ENCODE data around the gene TPM1.

Gene TPM1

GRCh38 chr15:63076714-63077046, 34.1 kb downstream of the TPM1 start:
- no peak for DNase-seq
- Mint-ChIP-seq H3K9me3 (no peaks in the 10 kb centered on the region), H3K36me3 (ENCODE audit: low read depth) (no peaks in the 10 kb centered on the region), H3K27ac (no peak overlapping the region), H3K4me1 (peaks cover 3% of the 10 kb centered on the region), H3K4me3 (no peak overlapping the region), H3K27me3 (peaks cover 2% of the 10 kb centered on the region)
- no peak for ATAC-seq

GRCh38 chr15:63077952-63078351, 35.4 kb downstream of the TPM1 start:
- Mint-ChIP-seq H3K36me3 (ENCODE audit: low read depth) (no peaks in the 10 kb centered on the region), H3K9me3 (no peaks in the 10 kb centered on the region), H3K27ac (no peak overlapping the region), H3K27me3 (peaks cover 2% of the 10 kb centered on the region), H3K4me3 (no peak overlapping the region), H3K4me1 (peaks cover 3% of the 10 kb centered on the region)
- DNase-seq (no peak), ATAC-seq (no peak)

- no peaks in the 10 kb centered on the region for H3K9me3 Mint-ChIP-seq
These were observed 37.5 kb downstream of the TPM1 start for GRCh38 chr15:63079947-63080626.

GRCh38 chr15:63080634-63081250, 38.2 kb downstream of the TPM1 start:
- H3K4me1 Mint-ChIP-seq: no peaks in the 10 kb centered on the region
- no peak for ATAC-seq
- no peak overlapping the region for H3K27ac Mint-ChIP-seq
- H3K27me3 Mint-ChIP-seq: peaks cover 2% of the 10 kb centered on the region
- no peak for DNase-seq
- no peaks in the 10 kb centered on the region for H3K36me3 Mint-ChIP-seq (ENCODE audit: low read depth)
- H3K4me3 Mint-ChIP-seq: no peak overlapping the region
- no peaks in the 10 kb centered on the region for H3K9me3 Mint-ChIP-seq

More at GRCh38 chr15:63079947-63080626, 37.5 kb downstream of the TPM1 start:
- Mint-ChIP-seq H3K4me3 (no peak overlapping the region), H3K36me3 (ENCODE audit: low read depth) (no peaks in the 10 kb centered on the region), H3K4me1 (peaks cover 3% of the 10 kb centered on the region), H3K27me3 (peaks cover 2% of the 10 kb centered on the region), H3K27ac (no peak overlapping the region)
- ATAC-seq: no peak
- no peak for DNase-seq

- no peak for DNase-seq
- Mint-ChIP-seq H3K27me3 (peaks cover 2% of the 10 kb centered on the region), H3K4me3 (no peak overlapping the region), H3K4me1 (no peaks in the 10 kb centered on the region), H3K27ac (no peak overlapping the region), H3K9me3 (no peaks in the 10 kb centered on the region), H3K36me3 (ENCODE audit: low read depth) (no peaks in the 10 kb centered on the region)
- ATAC-seq: no peak
These were observed 39.8 kb downstream of the TPM1 start for GRCh38 chr15:63082366-63082765.

- no peaks in the 10 kb centered on the region for H3K36me3 Mint-ChIP-seq (ENCODE audit: low read depth)
These were observed 40.5 kb downstream of the TPM1 start for GRCh38 chr15:63083044-63083443.

GRCh38 chr15:63083541-63083940, 41.0 kb downstream of the TPM1 start:
- Mint-ChIP-seq H3K4me3 (no peak overlapping the region), H3K36me3 (ENCODE audit: low read depth) (no peaks in the 10 kb centered on the region), H3K4me1 (no peaks in the 10 kb centered on the region), H3K9me3 (no peaks in the 10 kb centered on the region), H3K27me3 (peaks cover 2% of the 10 kb centered on the region), H3K27ac (no peak overlapping the region)
- ATAC-seq (no peak), DNase-seq (no peak)

More at GRCh38 chr15:63083044-63083443, 40.5 kb downstream of the TPM1 start:
- no peak for DNase-seq
- H3K27me3 Mint-ChIP-seq: peaks cover 2% of the 10 kb centered on the region
- H3K27ac Mint-ChIP-seq: no peak overlapping the region
- H3K9me3 Mint-ChIP-seq: no peaks in the 10 kb centered on the region
- no peak for ATAC-seq
- no peaks in the 10 kb centered on the region for H3K4me1 Mint-ChIP-seq
- no peak overlapping the region for H3K4me3 Mint-ChIP-seq

GRCh38 chr15:63084806-63085205, 42.3 kb downstream of the TPM1 start:
- Mint-ChIP-seq H3K9me3 (no peaks in the 10 kb centered on the region), H3K4me1 (no peaks in the 10 kb centered on the region), H3K4me3 (no peak overlapping the region), H3K27me3 (no peaks in the 10 kb centered on the region), H3K36me3 (ENCODE audit: low read depth) (no peaks in the 10 kb centered on the region), H3K27ac (no peak overlapping the region)
- DNase-seq (no peak), ATAC-seq (no peak)

GRCh38 chr15:63085289-63085688, 42.7 kb downstream of the TPM1 start:
- Mint-ChIP-seq H3K27me3 (no peaks in the 10 kb centered on the region), H3K36me3 (ENCODE audit: low read depth) (no peaks in the 10 kb centered on the region), H3K9me3 (no peaks in the 10 kb centered on the region), H3K4me3 (no peak overlapping the region), H3K27ac (no peak overlapping the region), H3K4me1 (no peaks in the 10 kb centered on the region)
- DNase-seq (no peak), ATAC-seq (no peak)

- Mint-ChIP-seq H3K27me3 (no peaks in the 10 kb centered on the region), H3K4me1 (no peaks in the 10 kb centered on the region), H3K27ac (no peak overlapping the region), H3K36me3 (ENCODE audit: low read depth) (no peaks in the 10 kb centered on the region), H3K9me3 (no peaks in the 10 kb centered on the region), H3K4me3 (no peak overlapping the region)
- DNase-seq: no peak
- ATAC-seq: no peak
These were observed 43.7 kb downstream of the TPM1 start for GRCh38 chr15:63086271-63086670.

- Mint-ChIP-seq H3K9me3 (no peaks in the 10 kb centered on the region), H3K36me3 (ENCODE audit: low read depth) (no peaks in the 10 kb centered on the region), H3K4me1 (no peaks in the 10 kb centered on the region), H3K4me3 (no peak overlapping the region), H3K27me3 (no peaks in the 10 kb centered on the region), H3K27ac (no peak overlapping the region)
- DNase-seq (no peak), ATAC-seq (no peak)
These were observed 44.4 kb downstream of the TPM1 start for GRCh38 chr15:63086947-63087346.

GRCh38 chr15:63088533-63089245, 46.1 kb downstream of the TPM1 start:
- Mint-ChIP-seq H3K4me1 (no peaks in the 10 kb centered on the region), H3K27ac (no peak overlapping the region), H3K36me3 (ENCODE audit: low read depth) (no peaks in the 10 kb centered on the region), H3K4me3 (no peak overlapping the region), H3K9me3 (no peaks in the 10 kb centered on the region), H3K27me3 (no peaks in the 10 kb centered on the region)
- DNase-seq (no peak), ATAC-seq (no peak)

- Mint-ChIP-seq H3K4me3 (no peak overlapping the region), H3K27me3 (no peaks in the 10 kb centered on the region), H3K27ac (no peak overlapping the region), H3K36me3 (ENCODE audit: low read depth) (no peaks in the 10 kb centered on the region), H3K4me1 (no peaks in the 10 kb centered on the region), H3K9me3 (no peaks in the 10 kb centered on the region)
- DNase-seq: no peak
- no peak for ATAC-seq
These were observed 46.9 kb downstream of the TPM1 start for GRCh38 chr15:63089260-63090043.

GRCh38 chr15:63090472-63090871, 47.9 kb downstream of the TPM1 start:
- H3K27ac Mint-ChIP-seq: no peak overlapping the region
- DNase-seq: no peak
- no peaks in the 10 kb centered on the region for H3K36me3 Mint-ChIP-seq (ENCODE audit: low read depth)
- H3K4me1 Mint-ChIP-seq: no peaks in the 10 kb centered on the region
- H3K4me3 Mint-ChIP-seq: no peak overlapping the region
- H3K9me3 Mint-ChIP-seq: no peaks in the 10 kb centered on the region
- no peak for ATAC-seq
- no peaks in the 10 kb centered on the region for H3K27me3 Mint-ChIP-seq

GRCh38 chr15:63090887-63091286, 48.3 kb downstream of the TPM1 start:
- Mint-ChIP-seq H3K9me3 (no peaks in the 10 kb centered on the region), H3K4me3 (no peak overlapping the region), H3K36me3 (ENCODE audit: low read depth) (no peaks in the 10 kb centered on the region), H3K27ac (no peak overlapping the region), H3K4me1 (no peaks in the 10 kb centered on the region), H3K27me3 (no peaks in the 10 kb centered on the region)
- DNase-seq (no peak), ATAC-seq (no peak)

All from activated naive CD8-positive, alpha-beta T cell treated with anti-CD3 and anti-CD28 coated beads, Interleukin-2, amount 50 U/mL, for 24 hours (primary cell).